A549 (cell line): Measurements from ENCODE around the gene FILIP1L.

Source experiments
- HOXA7 ChIP-seq: fragments of 250-450 bp; sonication (Bioruptor Pico); IDR thresholded peaks from 2 replicates; pipeline ENCODE4 v1.5.0; 2020; ENCODE audit warnings: mild to moderate bottlenecking, moderate library complexity
- MAFK ChIP-seq: fragments of 450-650 bp; IDR thresholded peaks from 2 replicates; pipeline ENCODE4 v1.6.1; 2014; ENCODE audit not compliant: partially characterized antibody
- POLR2A ChIP-seq: IDR thresholded peaks from 2 replicates; pipeline ENCODE4 v1.6.1; 2012; ENCODE audit warnings: mild to moderate bottlenecking, low read length
- TF ChIP-seq, protein P1 (sequence below): fragments of 200-600 bp; sonication (generic); IDR thresholded peaks from 2 replicates; pipeline ENCODE4 v1.6.1; 2016; ENCODE audit warnings: antibody characterized with exemption, mild to moderate bottlenecking, moderate library complexity

DNA sequence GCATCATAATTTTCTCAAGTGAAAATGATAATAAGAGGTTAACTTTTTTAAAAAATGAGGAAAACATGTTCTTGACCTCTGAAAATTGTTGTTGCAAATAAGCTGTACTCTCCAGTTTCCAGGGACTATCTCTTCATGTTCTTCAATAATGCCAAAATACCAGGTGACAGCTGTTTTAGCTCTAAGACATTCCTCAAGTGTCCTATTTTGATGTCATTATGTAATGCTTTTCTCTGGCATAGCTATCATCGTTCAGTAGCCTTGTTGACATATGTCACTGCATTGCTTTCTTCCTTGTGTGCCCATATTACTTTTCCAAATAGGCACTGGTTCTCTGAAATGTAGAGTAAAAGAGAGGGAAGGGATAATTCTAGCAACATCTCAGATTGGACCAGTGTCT lies 5.7 kb upstream of the FILIP1L start:
- no peak for TF ChIP-seq POLR2A
- TF ChIP-seq, protein P1, sequence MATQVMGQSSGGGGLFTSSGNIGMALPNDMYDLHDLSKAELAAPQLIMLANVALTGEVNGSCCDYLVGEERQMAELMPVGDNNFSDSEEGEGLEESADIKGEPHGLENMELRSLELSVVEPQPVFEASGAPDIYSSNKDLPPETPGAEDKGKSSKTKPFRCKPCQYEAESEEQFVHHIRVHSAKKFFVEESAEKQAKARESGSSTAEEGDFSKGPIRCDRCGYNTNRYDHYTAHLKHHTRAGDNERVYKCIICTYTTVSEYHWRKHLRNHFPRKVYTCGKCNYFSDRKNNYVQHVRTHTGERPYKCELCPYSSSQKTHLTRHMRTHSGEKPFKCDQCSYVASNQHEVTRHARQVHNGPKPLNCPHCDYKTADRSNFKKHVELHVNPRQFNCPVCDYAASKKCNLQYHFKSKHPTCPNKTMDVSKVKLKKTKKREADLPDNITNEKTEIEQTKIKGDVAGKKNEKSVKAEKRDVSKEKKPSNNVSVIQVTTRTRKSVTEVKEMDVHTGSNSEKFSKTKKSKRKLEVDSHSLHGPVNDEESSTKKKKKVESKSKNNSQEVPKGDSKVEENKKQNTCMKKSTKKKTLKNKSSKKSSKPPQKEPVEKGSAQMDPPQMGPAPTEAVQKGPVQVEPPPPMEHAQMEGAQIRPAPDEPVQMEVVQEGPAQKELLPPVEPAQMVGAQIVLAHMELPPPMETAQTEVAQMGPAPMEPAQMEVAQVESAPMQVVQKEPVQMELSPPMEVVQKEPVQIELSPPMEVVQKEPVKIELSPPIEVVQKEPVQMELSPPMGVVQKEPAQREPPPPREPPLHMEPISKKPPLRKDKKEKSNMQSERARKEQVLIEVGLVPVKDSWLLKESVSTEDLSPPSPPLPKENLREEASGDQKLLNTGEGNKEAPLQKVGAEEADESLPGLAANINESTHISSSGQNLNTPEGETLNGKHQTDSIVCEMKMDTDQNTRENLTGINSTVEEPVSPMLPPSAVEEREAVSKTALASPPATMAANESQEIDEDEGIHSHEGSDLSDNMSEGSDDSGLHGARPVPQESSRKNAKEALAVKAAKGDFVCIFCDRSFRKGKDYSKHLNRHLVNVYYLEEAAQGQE: no peak
- TF ChIP-seq HOXA7: no peak
- TF ChIP-seq MAFK: no peak
